Gastroesophageal sphincter (tissue), 4 donors: ENCODE results near the gene ISM1. TPM values are rescaled to one million over a fixed set of nuclear protein-coding genes. Genes with fewer than 3 reads are reported as not detected.

Source experiments
- ATAC-seq: fragments of 150-250 bp; one replicate; pipeline ENCODE4 v1.9.1; 2016; ENCODE audit warnings: mild to moderate bottlenecking, moderate library complexity
- H3K27ac ChIP-seq, 4 donors: fragments of 200-600 bp; sonication (generic) in 3 of 4; 1 replicate in 3 of 4; 2 replicates in 1 of 4; pipeline ENCODE4 v1.5.1; 2016 to 2019
- H3K27me3 ChIP-seq: fragments of 200-600 bp; sonication (generic); one replicate; pipeline ENCODE4 v1.5.1; 2019
- H3K36me3 ChIP-seq, 2 donors: fragments of 200-600 bp; sonication (generic); one replicate each; pipeline ENCODE4 v1.5.1; 2019; ENCODE audit warnings: control low read depth in 1 of 2
- H3K4me1 ChIP-seq, 3 donors: fragments of 200-600 bp; sonication (generic); 1 replicate in 2 of 3; 2 replicates in 1 of 3; pipeline ENCODE4 v1.5.1; 2016 to 2019; ENCODE audit warnings: control low read depth in 2 of 3
- H3K4me3 ChIP-seq, 2 donors: fragments of 200-600 bp; sonication (generic); one replicate each; pipeline ENCODE4 v1.5.1; 2019; ENCODE audit warnings: mild to moderate bottlenecking in 1 of 2, moderate library complexity in 1 of 2
- H3K9me3 ChIP-seq, 3 donors: fragments of 200-600 bp; sonication (generic); one replicate each; pipeline ENCODE4 v1.5.1; 2017 to 2019; ENCODE audit warnings: control low read depth in 2 of 3
- CTCF ChIP-seq, 4 experiments: fragments of 200-600 bp in 2 of 4; fragments of 450-650 bp in 2 of 4; sonication (generic) in 1 of 4; IDR thresholded peaks; one replicate each; pipeline ENCODE4 v1.5.1; 2017 to 2019; ENCODE audit warnings: antibody characterized with exemption in 4 of 4, mild to moderate bottlenecking in 2 of 4, moderate library complexity in 2 of 4
- EP300 ChIP-seq: sonication (generic); formaldehyde crosslinking; IDR thresholded peaks from one replicate; pipeline ENCODE4 v1.6.1; 2017; ENCODE audit warnings: antibody characterized with exemption, mild to moderate bottlenecking
- POLR2A ChIP-seq, 2 donors: fragments of 450-650 bp; IDR thresholded peaks; one replicate each; pipeline ENCODE4 v1.6.1; 2017; ENCODE audit warnings: antibody characterized with exemption in 2 of 2, mild to moderate bottlenecking in 2 of 2, moderate library complexity in 1 of 2
- POLR2AphosphoS5 ChIP-seq: sonication (generic); formaldehyde crosslinking; IDR thresholded peaks from one replicate; pipeline ENCODE4 v1.6.1; 2017; ENCODE audit warnings: antibody characterized with exemption
- WGBS, 2 donors: methylation state at CpG; one replicate each; pipeline ENCODE4 v1.1.5; 2018; ENCODE audit warnings: low coverage in 1 of 2; 5-methylcytosine and 5-hydroxymethylcytosine counted together
- total RNA-seq, 4 donors: library from RNA; depleted of rRNA; stranded (reverse); fragments of >200 nt; gene quantifications; one replicate each; pipeline ENCODE4 v1.1.0, GENCODE V29; 2016

Gene ISM1
- total RNA-seq, 4 donors from 2014 or later = 3.6 to 8.1 (median 6.4) TPM

- Histone ChIP-seq H3K4me1 (peaks cover 0 to 29% (median 7%) of the 10 kb centered on the region in 3 donors), H3K36me3 (no peaks in the 10 kb centered on the region), H3K9me3 (no peaks in the 10 kb centered on the region), H3K4me3 (peak overlapping the region; percentile 53 to 65), H3K27ac (peak overlapping the region in 3 of 4 donors; percentile 20 to 59 (median 39)), H3K27me3 (peaks cover 63% of the 10 kb centered on the region)
- ATAC-seq = peak; percentile 75
- TF ChIP-seq POLR2A (IDR thresholded peaks at IDR 0.05) (peak; percentile 14 to 59), POLR2AphosphoS5 (peak; percentile 66), EP300 (no peak)
- 0 to 2% methylated on average over 13 of the region's 63 CpGs for WGBS, 2 donors
These were observed 725 bp upstream of the ISM1 start for GRCh38 chr20:13220194-13220903.

GRCh38 chr20:13221313-13221672, 219 bp downstream of the ISM1 start:
- 0% methylated on average over 2 of the region's 56 CpGs; no CpG with 5 or more reads in 1 of the 2 donors for WGBS, 2 donors
- Histone ChIP-seq H3K9me3 (peaks cover 0 to 2% (median 0%) of the 10 kb centered on the region in 3 donors), H3K4me1 (peaks cover 0 to 29% (median 7%) of the 10 kb centered on the region in 3 donors), H3K36me3 (no peaks in the 10 kb centered on the region), H3K4me3 (peak overlapping the region; percentile 53 to 65), H3K27me3 (peaks cover 53% of the 10 kb centered on the region), H3K27ac (peak overlapping the region in 3 of 4 donors; percentile 35 to 59 (median 39))
- ATAC-seq = peak; percentile 24
- TF ChIP-seq EP300 (no peak), POLR2AphosphoS5 (no peak), CTCF (IDR thresholded peaks at IDR 0.05) (no peak), POLR2A (IDR thresholded peaks at IDR 0.05) (no peak)

- H3K9me3 ChIP-seq = peaks cover 0 to 4% (median 0%) of the 10 kb centered on the region in 3 donors
- TF ChIP-seq POLR2A (IDR thresholded peaks at IDR 0.05) (no peak), CTCF (IDR thresholded peaks at IDR 0.05) (peak in 2 of 4 experiments; percentile 28 to 30)
- no peaks in the 10 kb centered on the region for H3K36me3 ChIP-seq
- ATAC-seq = peak; percentile 75
- WGBS, 2 donors = no CpG with 5 or more reads among the region's 59 CpGs
- H3K4me1 ChIP-seq = peaks cover 0 to 29% (median 7%) of the 10 kb centered on the region in 3 donors
- peaks cover 48% of the 10 kb centered on the region for H3K27me3 ChIP-seq
- peak overlapping the region in 3 of 4 donors; percentile 35 to 59 (median 59) for H3K27ac ChIP-seq
- H3K4me3 ChIP-seq = peak overlapping the region; percentile 53 to 65
These were observed 722 bp downstream of the ISM1 start for GRCh38 chr20:13221673-13222318.

GRCh38 chr20:13222319-13222716, 1.2 kb downstream of the ISM1 start:
- TF ChIP-seq CTCF (IDR thresholded peaks at IDR 0.05) = no peak
- peaks cover 0 to 4% (median 0%) of the 10 kb centered on the region in 3 donors for H3K9me3 ChIP-seq
- peak overlapping the region in 1 of 2 donors; percentile 65 for H3K4me3 ChIP-seq
- no peak for ATAC-seq
- H3K36me3 ChIP-seq = no peaks in the 10 kb centered on the region
- peak overlapping the region in 2 of 4 donors; percentile 59 for H3K27ac ChIP-seq
- H3K27me3 ChIP-seq = peaks cover 47% of the 10 kb centered on the region
- WGBS, 2 donors = 84 to 100% methylated on average over 1 to 4 of the region's 8 CpGs
- H3K4me1 ChIP-seq = peaks cover 0 to 29% (median 7%) of the 10 kb centered on the region in 3 donors

- Histone ChIP-seq H3K4me1 (peaks cover 0 to 29% (median 7%) of the 10 kb centered on the region in 3 donors), H3K27me3 (peaks cover 34% of the 10 kb centered on the region), H3K36me3 (no peaks in the 10 kb centered on the region), H3K4me3 (no peak overlapping the region), H3K27ac (no peak overlapping the region), H3K9me3 (peaks cover 0 to 4% (median 0%) of the 10 kb centered on the region in 3 donors)
- WGBS, 2 donors = 66 to 70% methylated on average over 5 of the region's 5 CpGs
- no peak for ATAC-seq
- no peak for TF ChIP-seq POLR2AphosphoS5
- TF ChIP-seq EP300 = no peak
- no peak for TF ChIP-seq POLR2A (IDR thresholded peaks at IDR 0.05)
- no peak for TF ChIP-seq CTCF (IDR thresholded peaks at IDR 0.05)
These were observed 2.9 kb downstream of the ISM1 start for GRCh38 chr20:13223736-13224520.
